ENCODE measurements around the gene RARG. TPM values are rescaled to one million over a fixed set of nuclear protein-coding genes. Genes with fewer than 3 reads are reported as not detected.

RARG gene
- total RNA-seq, 4 donors from 2014 or later: 4.2 to 14.1 (median 10.9) TPM

DNA sequence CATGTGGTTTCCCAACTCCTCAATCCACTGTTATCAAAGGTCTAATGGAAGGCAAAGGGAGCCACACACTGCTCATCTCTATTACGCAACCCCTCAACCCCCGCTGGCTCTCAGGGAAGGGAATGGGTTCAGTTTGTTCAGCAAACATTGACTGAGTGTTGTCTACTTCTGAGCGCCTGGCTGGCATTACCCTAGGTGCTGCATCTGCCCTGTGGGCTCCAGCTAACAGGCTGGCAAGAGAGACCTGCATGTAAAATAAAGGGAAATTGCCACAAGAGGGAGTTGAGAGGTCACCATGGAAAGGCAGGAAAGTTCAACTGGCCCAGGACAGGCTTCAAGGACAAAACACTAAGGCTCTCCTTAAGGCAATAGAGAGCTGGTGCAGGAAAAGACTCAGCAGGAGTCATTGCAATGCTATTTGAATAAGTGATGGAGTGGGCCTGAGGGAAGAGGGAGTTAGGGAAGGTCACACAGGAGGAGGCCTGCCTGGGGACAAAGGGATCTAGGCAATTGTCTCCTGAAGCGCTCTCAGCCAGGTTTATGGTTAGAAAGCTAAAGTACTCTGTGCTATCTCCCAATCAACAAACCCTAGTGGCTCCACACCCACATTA, 57.0 kb downstream of the RARG start:
- TF ChIP-seq CTCF (IDR thresholded peaks at IDR 0.05; ENCODE audit: low read depth): no peak

- TF ChIP-seq CTCF (IDR thresholded peaks at IDR 0.05; ENCODE audit: low read depth): no peak
Measured at GRCh38 chr12:53173085-53173715, 58.8 kb downstream of the RARG start.

DNA sequence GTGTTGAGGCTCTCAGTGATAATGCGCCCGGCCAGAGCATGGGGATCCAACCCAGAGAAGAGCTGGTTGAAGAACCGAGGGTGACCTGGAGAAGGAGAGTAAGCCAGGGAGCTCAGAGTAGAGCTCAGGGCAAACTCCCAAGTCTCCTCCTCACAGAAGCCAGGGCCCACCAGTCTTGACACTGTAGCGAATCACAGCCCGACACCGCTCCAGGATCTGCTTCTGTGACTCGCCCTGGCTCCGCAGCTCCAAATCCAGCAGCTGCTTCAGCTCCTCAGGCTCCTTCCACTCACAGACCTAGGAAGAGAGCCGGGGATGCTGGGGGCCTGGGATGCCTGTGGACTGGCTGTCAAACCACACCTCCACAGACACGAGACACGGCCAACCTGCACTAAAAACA, 59.7 kb downstream of the RARG start:
- TF ChIP-seq CTCF (IDR thresholded peaks at IDR 0.05; ENCODE audit: low read depth): no peak

GRCh38 chr12:53171725-53172329, 60.2 kb downstream of the RARG start:
- no peak for TF ChIP-seq CTCF (IDR thresholded peaks at IDR 0.05; ENCODE audit: low read depth)

DNA sequence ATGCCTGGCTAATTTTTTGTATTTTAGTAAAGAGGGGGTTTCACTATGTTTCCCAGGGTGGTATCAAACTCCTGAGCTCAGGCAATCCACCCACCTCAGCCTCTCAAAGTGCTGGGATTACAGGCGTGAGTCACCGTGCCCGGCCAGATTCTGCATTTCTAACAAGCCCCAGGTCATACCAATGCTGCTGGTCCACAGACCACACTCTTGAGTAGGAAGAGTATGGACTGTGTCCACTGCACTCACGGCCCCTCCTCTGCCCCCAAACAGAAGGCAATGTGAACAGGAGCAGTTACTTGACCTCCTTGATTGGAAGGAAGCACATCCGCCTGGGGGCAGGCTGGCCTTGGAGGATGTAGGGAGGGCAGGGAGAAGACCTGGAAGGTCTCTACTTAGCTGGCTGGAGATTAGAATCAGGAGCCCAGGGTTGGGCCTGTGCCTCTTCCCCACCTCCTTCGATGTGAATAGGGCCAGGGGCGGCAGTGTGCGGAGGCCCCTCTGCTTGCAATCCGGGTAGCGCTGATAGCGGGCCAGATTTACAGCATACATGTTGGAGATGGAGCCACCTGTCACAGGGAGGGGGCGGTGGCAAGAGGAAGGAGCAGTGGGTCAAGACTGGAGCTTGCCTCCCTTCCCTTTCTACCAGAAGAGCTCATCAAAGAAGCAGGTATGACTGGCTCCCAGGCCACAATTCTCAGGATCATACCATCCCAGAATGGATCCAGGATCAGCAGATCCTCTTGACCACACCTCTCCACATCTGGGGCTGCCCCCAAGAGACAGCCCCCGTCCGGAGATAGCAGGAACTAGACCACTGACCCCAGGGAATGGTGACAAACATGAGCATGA, 60.9 kb downstream of the RARG start:
- no peak for TF ChIP-seq CTCF (IDR thresholded peaks at IDR 0.05; ENCODE audit: low read depth)

DNA sequence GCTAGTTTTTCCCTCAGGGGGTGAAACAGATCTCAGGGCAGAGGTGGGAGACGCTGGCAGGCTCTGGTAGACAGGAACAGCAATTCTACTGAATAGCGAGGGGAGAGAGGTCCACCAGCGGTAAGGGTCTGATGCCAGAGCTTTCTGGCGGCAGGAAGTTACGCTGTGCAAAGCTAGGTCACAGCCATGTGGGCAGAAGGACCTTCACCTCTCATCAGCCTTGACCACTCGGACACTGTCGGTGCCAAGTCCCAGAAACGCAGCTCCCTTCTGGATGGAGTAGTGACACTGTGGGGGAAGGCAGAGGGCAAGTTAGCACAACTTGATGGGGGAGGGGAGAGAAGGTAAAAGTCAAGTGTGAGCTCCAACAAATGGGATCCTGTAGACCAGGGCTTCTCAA, 61.8 kb downstream of the RARG start:
- no peak for TF ChIP-seq CTCF (IDR thresholded peaks at IDR 0.05; ENCODE audit: low read depth)

- no peak for TF ChIP-seq CTCF (IDR thresholded peaks at IDR 0.05; ENCODE audit: low read depth)
Measured at GRCh38 chr12:53169644-53170043, 62.4 kb downstream of the RARG start.

Measured in subcutaneous adipose tissue (tissue), 4 donors.